Measurements from ENCODE around the gene HES3.

The HES3 gene

GRCh38 chr1:6280761-6281451 lies 36.9 kb downstream of the HES3 start:
- H3K4me3 ChIP-seq (ENCODE audit: low read depth, low read length) = no peak overlapping the region
- no peak for TF ChIP-seq CTCF (IDR thresholded peaks at IDR 0.05; ENCODE audit: insufficient read depth, low read depth, low read length, missing control alignments)
- no peak for DNase-seq (ENCODE audit: low read depth)

GRCh38 chr1:6281511-6282402 lies 37.8 kb downstream of the HES3 start:
- no peak for DNase-seq (ENCODE audit: low read depth)
- TF ChIP-seq CTCF (IDR thresholded peaks at IDR 0.05; ENCODE audit: insufficient read depth, low read depth, low read length, missing control alignments) = no peak
- no peak overlapping the region for H3K4me3 ChIP-seq (ENCODE audit: low read depth, low read length)

- no peak for TF ChIP-seq CTCF (IDR thresholded peaks at IDR 0.05; ENCODE audit: insufficient read depth, low read depth, low read length, missing control alignments)
- no peak for DNase-seq (ENCODE audit: low read depth)
- no peak overlapping the region for H3K4me3 ChIP-seq (ENCODE audit: low read depth, low read length)
These were observed 38.7 kb downstream of the HES3 start for GRCh38 chr1:6282577-6283270.

GRCh38 chr1:6285336-6285735 lies 41.4 kb downstream of the HES3 start:
- TF ChIP-seq CTCF (IDR thresholded peaks at IDR 0.05; ENCODE audit: insufficient read depth, low read depth, low read length, missing control alignments) = no peak
- H3K4me3 ChIP-seq (ENCODE audit: low read depth, low read length) = no peak overlapping the region
- no peak for DNase-seq (ENCODE audit: low read depth)

- DNase-seq (ENCODE audit: low read depth) = no peak
- H3K4me3 ChIP-seq (ENCODE audit: low read depth, low read length) = no peak overlapping the region
- no peak for TF ChIP-seq CTCF (IDR thresholded peaks at IDR 0.05; ENCODE audit: insufficient read depth, low read depth, low read length, missing control alignments)
These were observed 42.3 kb downstream of the HES3 start for GRCh38 chr1:6286266-6286665.

GRCh38 chr1:6287029-6287428 lies 43.0 kb downstream of the HES3 start:
- no peak for TF ChIP-seq CTCF (IDR thresholded peaks at IDR 0.05; ENCODE audit: insufficient read depth, low read depth, low read length, missing control alignments)
- H3K4me3 ChIP-seq (ENCODE audit: low read depth, low read length) = no peak overlapping the region
- DNase-seq (ENCODE audit: low read depth) = no peak

Data from GM12865 (cell line).